ENCODE data around the gene CNTN1. TPM values are rescaled to one million over a fixed set of nuclear protein-coding genes. Genes with fewer than 3 reads are reported as not detected.

Gene CNTN1
- polyA plus RNA-seq, 1 of the 3 experiments (the other 2 are of a cell fraction) = 0.13 TPM

DNA sequence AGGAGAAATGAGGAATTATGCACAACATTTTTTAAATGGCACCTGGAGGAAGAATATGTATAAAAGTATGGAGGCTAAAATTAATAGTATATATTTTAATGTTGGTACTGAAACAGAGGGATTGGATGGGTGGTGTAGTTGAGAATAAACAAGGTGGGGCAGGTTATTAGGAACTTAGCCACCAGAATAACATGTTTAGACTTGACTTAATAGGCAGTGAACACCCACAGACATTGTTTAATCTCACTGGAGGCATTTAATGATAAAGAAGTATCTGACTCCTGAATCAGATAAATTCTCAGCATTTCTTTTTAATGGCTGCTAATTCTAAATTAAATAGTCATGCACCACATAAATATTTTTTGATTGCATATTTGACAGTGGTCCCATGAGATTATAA is 139.7 kb downstream of the CNTN1 start:
- Histone ChIP-seq H3K27ac (ENCODE audit: low read depth in 2 of 2, low read length in 1 of 2) (no peak overlapping the region), H2AFZ (ENCODE audit: low read depth) (no peak overlapping the region), H3K79me2 (ENCODE audit: insufficient read depth) (no peaks in the 10 kb centered on the region), H3K9ac (no peak overlapping the region), H4K20me1 (ENCODE audit: insufficient read depth) (no peaks in the 10 kb centered on the region), H3K9me3 (no peaks in the 10 kb centered on the region), H3K36me3 (replicated peaks in 1 of 2; ENCODE audit: control insufficient read depth in 1 of 2, insufficient read depth in 2 of 2, low read length in 1 of 2) (no peaks in the 10 kb centered on the region), H3K4me2 (no peak overlapping the region), H3F3A (replicated peaks; ENCODE audit: insufficient read depth) (no peaks in the 10 kb centered on the region), H3K4me1 (ENCODE audit: control insufficient read depth in 1 of 2, insufficient read depth in 2 of 2, low read depth in 1 of 2, low read length in 1 of 2) (peaks cover 0 to 2% of the 10 kb centered on the region in 2 experiments; a peak in 2 of 4 replicates), H3K27me3 (ENCODE audit: insufficient read depth) (no peaks in the 10 kb centered on the region), H3K9me2 (no peaks in the 10 kb centered on the region), H3K4me3 (ENCODE audit: low read depth in 2 of 2, low read length in 1 of 2) (no peak overlapping the region)
- no peak for DNase-seq
- POLR2A ChIA-PET = no interaction called here
- CTCF ChIA-PET = no interaction called here
- no peak for TF ChIP-seq TAF1 (IDR thresholded peaks at IDR 0.05; ENCODE audit: borderline replicate concordance, low read depth, low read length)
- no peak for TF ChIP-seq RCOR1 (IDR thresholded peaks at IDR 0.05; ENCODE audit: low read length)
- no peak for TF ChIP-seq GABPA (IDR thresholded peaks at IDR 0.05; ENCODE audit: low read depth)
- no peak for TF ChIP-seq NRF1 (IDR thresholded peaks at IDR 0.05; ENCODE audit: low read depth, low read length)

DNA sequence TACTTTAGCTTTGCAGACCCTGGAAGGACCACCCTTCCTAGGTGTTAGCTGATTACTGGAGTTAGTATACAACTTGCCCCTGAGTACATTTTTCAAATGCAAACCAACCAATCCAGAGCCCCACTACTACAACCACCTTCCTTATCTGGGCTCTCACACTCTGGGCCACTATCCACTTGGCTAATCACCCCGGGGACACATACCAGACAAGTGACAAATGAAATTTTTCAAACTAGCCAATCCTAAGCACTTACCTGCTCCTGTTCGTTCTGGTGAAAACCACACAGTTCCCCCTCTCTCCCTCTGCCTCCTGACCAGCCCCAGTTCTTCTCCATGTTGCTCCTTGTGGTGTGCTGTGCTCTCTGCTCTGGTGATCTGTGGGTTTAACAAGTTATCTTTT is 140.4 kb downstream of the CNTN1 start:
- TF ChIP-seq NRF1 (IDR thresholded peaks at IDR 0.05; ENCODE audit: low read depth, low read length) (no peak), JUND (IDR thresholded peaks at IDR 0.05) (no peak), RFX5 (IDR thresholded peaks at IDR 0.05; ENCODE audit: low read length) (no peak), EZH2phosphoT487 (IDR thresholded peaks at IDR 0.05; ENCODE audit: borderline replicate concordance, low read depth) (no peak), FOXJ3 (CRISPR knock-in tag; IDR thresholded peaks at IDR 0.05) (no peak)
- TF ChIP-seq, protein P1, sequence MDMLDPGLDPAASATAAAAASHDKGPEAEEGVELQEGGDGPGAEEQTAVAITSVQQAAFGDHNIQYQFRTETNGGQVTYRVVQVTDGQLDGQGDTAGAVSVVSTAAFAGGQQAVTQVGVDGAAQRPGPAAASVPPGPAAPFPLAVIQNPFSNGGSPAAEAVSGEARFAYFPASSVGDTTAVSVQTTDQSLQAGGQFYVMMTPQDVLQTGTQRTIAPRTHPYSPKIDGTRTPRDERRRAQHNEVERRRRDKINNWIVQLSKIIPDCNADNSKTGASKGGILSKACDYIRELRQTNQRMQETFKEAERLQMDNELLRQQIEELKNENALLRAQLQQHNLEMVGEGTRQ (IDR thresholded peaks at IDR 0.05; ENCODE audit: borderline replicate concordance, low read depth, low read length) = no peak
- CTCF ChIA-PET = interaction anchor here (0.5 kb wide), 1 partner anchor 1839 kb away, joined by 3 read pairs; no protein-coding TSS in a partner anchor
- no peaks in the 10 kb centered on the region for H4K20me1 ChIP-seq (ENCODE audit: insufficient read depth)
- no peak overlapping the region for H3K4me3 ChIP-seq (ENCODE audit: low read depth in 2 of 2, low read length in 1 of 2)
- no peaks in the 10 kb centered on the region for H3K79me2 ChIP-seq (ENCODE audit: insufficient read depth)
- POLR2A ChIA-PET = no interaction called here
- no peaks in the 10 kb centered on the region for H3K9me2 ChIP-seq
- no peak for DNase-seq
- H2AFZ ChIP-seq (ENCODE audit: low read depth) = no peak overlapping the region
- H3K27me3 ChIP-seq (ENCODE audit: insufficient read depth) = no peaks in the 10 kb centered on the region
- H3K9ac ChIP-seq = no peak overlapping the region
- WGBS (ENCODE audit: low lambda C conversion rate) = 32% methylated on average over 2 of the region's 2 CpGs
- H3K36me3 ChIP-seq (replicated peaks in 1 of 2; ENCODE audit: control insufficient read depth in 1 of 2, insufficient read depth in 2 of 2, low read length in 1 of 2) = no peaks in the 10 kb centered on the region
- H3K27ac ChIP-seq (ENCODE audit: low read depth in 2 of 2, low read length in 1 of 2) = no peak overlapping the region
- H3K9me3 ChIP-seq = no peaks in the 10 kb centered on the region
- H3K4me1 ChIP-seq (ENCODE audit: control insufficient read depth in 1 of 2, insufficient read depth in 2 of 2, low read depth in 1 of 2, low read length in 1 of 2) = peaks cover 0 to 2% of the 10 kb centered on the region in 2 experiments; a peak in 2 of 4 replicates
- H3F3A ChIP-seq (replicated peaks; ENCODE audit: insufficient read depth) = no peaks in the 10 kb centered on the region
- H3K4me2 ChIP-seq = no peak overlapping the region

DNA sequence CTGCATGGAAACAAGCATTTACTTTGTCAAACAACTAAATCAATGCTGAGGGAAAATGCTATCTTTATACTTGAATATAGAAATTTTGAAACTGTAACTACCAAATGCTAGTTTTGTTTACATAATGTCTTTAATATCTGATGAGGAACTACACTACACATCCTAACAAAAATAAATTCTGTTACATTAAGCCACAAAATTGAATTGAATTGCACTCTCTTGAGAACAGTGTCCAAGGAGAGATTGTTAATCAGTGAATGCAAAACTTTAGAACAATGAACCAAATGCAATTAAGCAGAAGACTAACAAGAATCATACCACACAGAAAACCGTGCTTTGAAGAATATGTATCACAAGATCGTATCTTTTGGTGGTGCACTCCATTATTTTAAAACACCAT is 141.6 kb downstream of the CNTN1 start:
- no peaks in the 10 kb centered on the region for H3K9me2 ChIP-seq
- H3K36me3 ChIP-seq (replicated peaks in 1 of 2; ENCODE audit: control insufficient read depth in 1 of 2, insufficient read depth in 2 of 2, low read length in 1 of 2) = no peaks in the 10 kb centered on the region
- no peaks in the 10 kb centered on the region for H3K27me3 ChIP-seq (ENCODE audit: insufficient read depth)
- DNase-seq = peak; percentile 3
- CTCF ChIA-PET = no interaction called here
- POLR2A ChIA-PET = no interaction called here
- H3K9me3 ChIP-seq = no peaks in the 10 kb centered on the region
- no peak overlapping the region for H3K9ac ChIP-seq
- WGBS (ENCODE audit: low lambda C conversion rate) = 19% methylated on average over 2 of the region's 2 CpGs
- H2AFZ ChIP-seq (ENCODE audit: low read depth) = no peak overlapping the region; the same call in 1 of the 2 replicates
- no peak overlapping the region for H3K4me2 ChIP-seq
- H3K27ac ChIP-seq (ENCODE audit: low read depth in 2 of 2, low read length in 1 of 2) = peak overlapping the region in 1 of 2 experiments; percentile 1; a peak in 1 of 4 replicates
- no peaks in the 10 kb centered on the region for H3K79me2 ChIP-seq (ENCODE audit: insufficient read depth)
- H3K4me1 ChIP-seq (ENCODE audit: control insufficient read depth in 1 of 2, insufficient read depth in 2 of 2, low read depth in 1 of 2, low read length in 1 of 2) = peaks cover 0 to 2% of the 10 kb centered on the region in 2 experiments; a peak in 2 of 4 replicates
- H3F3A ChIP-seq (replicated peaks; ENCODE audit: insufficient read depth) = no peaks in the 10 kb centered on the region
- no peak overlapping the region for H3K4me3 ChIP-seq (ENCODE audit: low read depth in 2 of 2, low read length in 1 of 2)
- H4K20me1 ChIP-seq (ENCODE audit: insufficient read depth) = no peaks in the 10 kb centered on the region
- no peak for TF ChIP-seq TCF12 (IDR thresholded peaks at IDR 0.05)
- TF ChIP-seq, protein P2, sequence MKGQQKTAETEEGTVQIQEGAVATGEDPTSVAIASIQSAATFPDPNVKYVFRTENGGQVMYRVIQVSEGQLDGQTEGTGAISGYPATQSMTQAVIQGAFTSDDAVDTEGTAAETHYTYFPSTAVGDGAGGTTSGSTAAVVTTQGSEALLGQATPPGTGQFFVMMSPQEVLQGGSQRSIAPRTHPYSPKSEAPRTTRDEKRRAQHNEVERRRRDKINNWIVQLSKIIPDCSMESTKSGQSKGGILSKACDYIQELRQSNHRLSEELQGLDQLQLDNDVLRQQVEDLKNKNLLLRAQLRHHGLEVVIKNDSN (IDR thresholded peaks at IDR 0.05; ENCODE audit: borderline replicate concordance, low read depth) = no peak
- no peak for TF ChIP-seq RCOR1 (IDR thresholded peaks at IDR 0.05; ENCODE audit: low read length)
- no peak for TF ChIP-seq YY1 (IDR thresholded peaks at IDR 0.05; ENCODE audit: low read depth)
- TF ChIP-seq MEF2A (IDR thresholded peaks at IDR 0.05; ENCODE audit: borderline replicate concordance, low read depth) = no peak
- no peak for TF ChIP-seq EZH2phosphoT487 (IDR thresholded peaks at IDR 0.05; ENCODE audit: borderline replicate concordance, low read depth)
- TF ChIP-seq, protein P3, sequence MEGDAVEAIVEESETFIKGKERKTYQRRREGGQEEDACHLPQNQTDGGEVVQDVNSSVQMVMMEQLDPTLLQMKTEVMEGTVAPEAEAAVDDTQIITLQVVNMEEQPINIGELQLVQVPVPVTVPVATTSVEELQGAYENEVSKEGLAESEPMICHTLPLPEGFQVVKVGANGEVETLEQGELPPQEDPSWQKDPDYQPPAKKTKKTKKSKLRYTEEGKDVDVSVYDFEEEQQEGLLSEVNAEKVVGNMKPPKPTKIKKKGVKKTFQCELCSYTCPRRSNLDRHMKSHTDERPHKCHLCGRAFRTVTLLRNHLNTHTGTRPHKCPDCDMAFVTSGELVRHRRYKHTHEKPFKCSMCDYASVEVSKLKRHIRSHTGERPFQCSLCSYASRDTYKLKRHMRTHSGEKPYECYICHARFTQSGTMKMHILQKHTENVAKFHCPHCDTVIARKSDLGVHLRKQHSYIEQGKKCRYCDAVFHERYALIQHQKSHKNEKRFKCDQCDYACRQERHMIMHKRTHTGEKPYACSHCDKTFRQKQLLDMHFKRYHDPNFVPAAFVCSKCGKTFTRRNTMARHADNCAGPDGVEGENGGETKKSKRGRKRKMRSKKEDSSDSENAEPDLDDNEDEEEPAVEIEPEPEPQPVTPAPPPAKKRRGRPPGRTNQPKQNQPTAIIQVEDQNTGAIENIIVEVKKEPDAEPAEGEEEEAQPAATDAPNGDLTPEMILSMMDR (IDR thresholded peaks at IDR 0.05) = no peak
- no peak for TF ChIP-seq FOXM1 (IDR thresholded peaks at IDR 0.05; ENCODE audit: low read depth)
- no peak for TF ChIP-seq GATA2 (CRISPR knock-in tag; IDR thresholded peaks at IDR 0.05)
- TF ChIP-seq RXRA (IDR thresholded peaks at IDR 0.05; ENCODE audit: borderline replicate concordance, low read depth) = no peak
- no peak for TF ChIP-seq GABPA (IDR thresholded peaks at IDR 0.05; ENCODE audit: low read depth)
- no peak for TF ChIP-seq NRF1 (IDR thresholded peaks at IDR 0.05; ENCODE audit: low read depth, low read length)
- TF ChIP-seq, protein P4, sequence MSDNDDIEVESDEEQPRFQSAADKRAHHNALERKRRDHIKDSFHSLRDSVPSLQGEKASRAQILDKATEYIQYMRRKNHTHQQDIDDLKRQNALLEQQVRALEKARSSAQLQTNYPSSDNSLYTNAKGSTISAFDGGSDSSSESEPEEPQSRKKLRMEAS (IDR thresholded peaks at IDR 0.05; ENCODE audit: low read depth) = no peak
- TF ChIP-seq, protein P5, sequence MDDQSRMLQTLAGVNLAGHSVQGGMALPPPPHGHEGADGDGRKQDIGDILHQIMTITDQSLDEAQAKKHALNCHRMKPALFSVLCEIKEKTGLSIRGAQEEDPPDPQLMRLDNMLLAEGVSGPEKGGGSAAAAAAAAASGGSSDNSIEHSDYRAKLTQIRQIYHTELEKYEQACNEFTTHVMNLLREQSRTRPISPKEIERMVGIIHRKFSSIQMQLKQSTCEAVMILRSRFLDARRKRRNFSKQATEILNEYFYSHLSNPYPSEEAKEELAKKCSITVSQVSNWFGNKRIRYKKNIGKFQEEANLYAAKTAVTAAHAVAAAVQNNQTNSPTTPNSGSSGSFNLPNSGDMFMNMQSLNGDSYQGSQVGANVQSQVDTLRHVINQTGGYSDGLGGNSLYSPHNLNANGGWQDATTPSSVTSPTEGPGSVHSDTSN (IDR thresholded peaks at IDR 0.05) = no peak
